Astrocyte of the hippocampus (primary cell): ENCODE data around the gene GRK5.

Experiments
- DNase-seq: peaks from one replicate; pipeline ENCODE4 v3.0.0; 2011; ENCODE audit warnings: low read depth, low spot score

Gene GRK5

GRCh38 chr10:119341459-119342301 lies 134.3 kb downstream of the GRK5 start:
- DNase-seq = peak; percentile 77

DNA sequence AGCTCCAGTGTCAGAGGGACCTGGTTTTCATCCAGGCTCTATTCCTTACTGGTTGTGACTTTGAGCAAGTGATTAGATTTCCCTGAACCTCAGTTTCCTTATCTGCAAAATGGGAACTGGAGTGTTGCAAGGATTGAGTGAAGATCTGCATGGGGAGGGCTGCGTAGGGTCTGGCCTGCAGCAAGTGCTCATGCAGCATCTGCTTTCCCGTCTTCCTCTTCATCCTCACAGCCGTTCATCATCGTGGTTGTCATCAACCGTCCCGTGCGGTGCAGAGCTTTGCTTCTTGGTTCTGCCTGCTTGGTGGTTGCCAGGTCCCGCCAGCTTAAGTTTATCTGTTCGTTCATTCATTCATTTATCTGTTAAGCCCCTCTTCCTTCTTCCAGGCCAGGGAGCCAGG lies 135.0 kb downstream of the GRK5 start:
- no peak for DNase-seq

GRCh38 chr10:119343011-119343601 lies 135.7 kb downstream of the GRK5 start:
- no peak for DNase-seq

DNA sequence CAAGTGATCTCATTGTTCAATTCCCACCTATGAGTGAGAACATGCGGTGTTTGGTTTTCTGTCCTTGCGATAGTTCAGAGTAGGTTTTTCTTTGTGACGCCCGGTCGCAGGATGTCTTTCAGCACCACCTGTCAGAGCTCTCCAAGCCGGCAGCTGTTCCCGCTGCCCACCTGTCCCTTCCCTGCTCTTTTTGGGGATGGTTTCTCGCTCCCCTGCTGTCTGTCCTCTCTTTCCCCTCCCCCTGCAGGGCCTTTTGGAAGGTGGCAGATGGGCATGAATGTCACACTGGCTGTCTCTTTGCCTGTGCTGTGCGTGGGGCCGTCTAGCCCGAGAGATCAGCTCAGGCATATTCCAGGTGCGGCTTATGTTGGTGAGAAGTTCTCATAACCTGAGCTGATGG lies 137.0 kb downstream of the GRK5 start:
- no peak for DNase-seq

GRCh38 chr10:119346095-119346832 lies 138.9 kb downstream of the GRK5 start:
- DNase-seq = no peak

- no peak for DNase-seq
Observed at GRCh38 chr10:119347181-119347974, 140.0 kb downstream of the GRK5 start.

DNA sequence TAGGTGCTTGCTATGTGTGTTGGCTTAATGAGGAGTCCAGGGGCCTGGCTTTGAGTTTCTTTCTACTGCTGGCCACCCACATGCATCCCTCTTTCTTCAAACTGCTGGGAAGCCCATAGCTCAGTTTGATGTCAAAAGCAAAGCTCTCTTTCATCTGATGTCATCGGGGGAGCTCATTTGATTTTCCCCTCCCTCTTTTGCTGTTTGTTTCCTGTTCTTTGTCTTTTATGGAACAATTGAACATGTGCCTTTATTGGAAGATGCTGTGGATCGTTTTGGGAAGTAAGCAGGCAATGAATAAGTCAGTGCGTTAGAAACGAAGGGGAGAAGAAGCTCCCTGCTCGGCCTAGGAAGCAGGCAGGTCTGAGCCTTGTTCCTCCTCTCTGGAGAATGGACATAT lies 140.7 kb downstream of the GRK5 start:
- no peak for DNase-seq

- no peak for DNase-seq
Observed at GRCh38 chr10:119348516-119349240, 141.3 kb downstream of the GRK5 start.

DNA sequence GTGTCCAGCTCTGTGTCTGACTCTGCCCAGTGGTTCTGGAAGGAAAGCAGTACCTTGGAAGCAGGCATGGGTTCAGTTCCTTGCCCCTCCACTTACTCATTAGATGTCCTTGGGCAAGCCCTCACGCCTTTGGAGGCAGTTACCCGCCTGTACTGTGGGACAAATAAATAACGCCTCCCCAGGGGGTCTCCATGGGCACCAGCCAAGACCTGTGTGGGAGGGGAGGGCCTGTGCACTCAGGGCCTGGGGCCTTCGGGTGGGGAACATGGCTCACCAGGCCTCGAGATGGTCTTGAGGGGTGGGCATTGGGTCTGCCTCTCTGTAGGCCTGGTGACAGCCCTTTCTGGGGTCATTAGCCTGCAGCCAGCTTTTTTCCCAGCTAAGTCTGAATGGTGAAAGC lies 142.0 kb downstream of the GRK5 start:
- DNase-seq = no peak

GRCh38 chr10:119349937-119350501 lies 142.6 kb downstream of the GRK5 start:
- no peak for DNase-seq

DNA sequence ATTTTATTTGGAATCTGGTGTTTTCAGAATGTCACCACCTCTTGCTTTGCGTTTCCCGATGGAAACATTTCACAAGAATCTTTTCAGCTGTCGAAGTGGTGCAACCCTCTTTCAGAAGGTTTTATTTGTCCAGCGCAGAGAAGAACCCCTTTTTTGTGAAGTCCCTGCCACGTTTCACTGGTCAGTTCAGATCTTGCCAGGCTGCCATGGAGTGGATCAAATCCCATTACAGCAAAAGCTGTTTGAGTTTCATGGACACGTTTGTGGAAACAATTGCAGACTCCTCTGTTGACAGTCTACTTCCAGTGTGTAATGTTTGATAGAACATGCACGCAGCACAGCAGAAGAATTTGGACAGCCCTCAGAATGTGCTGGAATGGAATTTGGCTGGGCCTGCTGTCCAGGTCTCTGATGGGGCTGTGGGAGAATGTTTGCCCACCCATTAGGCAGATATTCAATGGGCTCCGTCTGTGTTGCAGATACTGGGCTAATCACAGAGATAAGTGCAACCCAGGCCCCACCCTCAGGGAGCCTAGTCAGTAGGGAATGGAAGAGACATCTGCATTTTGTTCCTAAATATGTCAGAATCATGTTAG lies 143.2 kb downstream of the GRK5 start:
- DNase-seq = peak; percentile 82

GRCh38 chr10:119351189-119351588 lies 143.8 kb downstream of the GRK5 start:
- no peak for DNase-seq

DNA sequence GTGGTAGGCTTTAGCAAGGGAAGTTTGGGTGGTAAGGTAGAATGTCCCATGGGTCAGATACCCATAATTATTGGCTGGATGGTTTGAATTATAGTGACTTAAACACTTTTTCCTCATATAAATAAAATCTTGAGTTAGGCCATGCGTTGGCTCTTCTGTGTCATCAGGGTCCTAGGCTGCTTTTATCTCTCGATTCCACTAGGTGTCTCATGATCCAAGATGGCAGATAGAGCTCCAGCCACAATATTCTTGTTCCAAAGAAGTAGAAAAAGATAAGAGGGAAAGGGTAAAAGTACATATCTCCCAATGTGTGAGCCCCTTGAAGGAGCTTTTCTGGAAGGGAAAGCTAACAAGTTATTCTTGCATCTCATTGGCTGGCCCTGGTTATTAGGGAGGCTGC lies 144.7 kb downstream of the GRK5 start:
- DNase-seq = no peak

DNA sequence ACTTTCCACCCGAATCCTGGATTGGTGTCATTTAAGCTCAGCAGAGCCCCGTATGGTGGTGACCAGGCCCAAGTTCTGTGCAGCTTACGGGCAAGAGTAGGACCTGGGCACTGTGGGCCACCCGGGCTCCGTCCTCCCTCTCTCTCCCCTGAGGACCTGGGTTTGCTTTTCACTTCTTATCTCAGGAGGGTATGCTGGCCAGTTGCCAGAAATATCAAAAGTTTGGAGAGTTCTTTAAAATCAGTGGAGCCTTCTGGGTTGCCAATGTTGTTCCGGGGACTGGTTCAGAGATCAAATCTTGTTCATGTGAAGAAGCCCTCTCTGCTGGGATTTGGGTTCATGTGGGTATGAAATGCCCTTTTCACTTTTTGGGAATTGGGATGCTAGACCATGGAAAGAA lies 145.4 kb downstream of the GRK5 start:
- DNase-seq = no peak

DNA sequence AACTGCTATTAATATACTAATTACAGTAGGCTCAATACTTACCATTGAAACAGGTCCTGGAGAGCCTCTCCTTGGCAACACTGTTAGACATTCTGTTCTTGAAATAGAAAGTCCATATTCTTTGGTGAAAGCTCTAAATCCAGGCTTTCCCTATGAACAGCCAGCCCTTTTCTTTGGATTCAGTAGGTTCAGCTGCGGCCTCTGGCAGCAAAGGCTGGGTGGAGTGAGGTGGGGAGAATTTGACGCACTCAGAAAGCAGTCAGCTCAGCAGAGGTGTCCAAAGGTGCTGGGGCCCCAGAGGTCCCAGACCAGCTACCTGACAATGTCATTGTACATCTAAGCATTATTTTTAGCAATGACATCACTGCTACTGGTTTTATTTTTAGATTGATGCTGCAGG lies 146.1 kb downstream of the GRK5 start:
- DNase-seq = no peak

- DNase-seq = no peak
Observed at GRCh38 chr10:119355930-119356329, 148.6 kb downstream of the GRK5 start.

GRCh38 chr10:119357412-119358151 lies 150.2 kb downstream of the GRK5 start:
- DNase-seq = peak; percentile 87

- DNase-seq = no peak
Observed at GRCh38 chr10:119358152-119358512, 150.8 kb downstream of the GRK5 start.

DNA sequence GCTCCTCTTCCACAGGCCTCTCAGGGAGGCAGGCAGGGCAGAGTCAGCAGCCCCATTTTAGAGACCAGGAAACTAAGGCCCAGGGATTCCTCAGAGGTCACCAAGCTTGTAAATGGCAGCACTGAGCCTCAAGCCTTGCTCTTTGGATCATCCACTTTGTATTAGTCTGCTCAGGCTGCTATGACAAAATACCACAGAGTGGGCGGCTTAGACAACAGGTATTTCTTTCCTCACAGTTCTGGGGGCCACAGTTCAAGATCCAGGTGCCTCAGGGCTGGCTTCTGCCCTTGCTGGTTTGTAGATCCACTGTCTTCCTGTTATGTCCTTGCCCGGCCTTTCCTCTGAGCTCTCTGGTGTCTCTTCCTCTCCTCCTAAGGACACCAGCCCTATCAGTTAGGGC lies 151.2 kb downstream of the GRK5 start:
- no peak for DNase-seq

- no peak for DNase-seq
Observed at GRCh38 chr10:119359025-119359424, 151.7 kb downstream of the GRK5 start.
